Psoas muscle (tissue), 8 donors: ENCODE data around the gene ZNF586. TPM values are rescaled to one million over a fixed set of nuclear protein-coding genes. Genes with fewer than 3 reads are reported as not detected.
A peak's percentile ranks its signal among the peaks of the same experiment; 100 is the strongest.
"Not testable (repeated sequence)": the region's sequence is repeated elsewhere in the genome, so short reads cannot be mapped to it uniquely, and the experiment has no call there.

Experiments used
- ATAC-seq, 4 donors: fragments of 200-7000 bp; cut with Tn5 transposase; one replicate each; pipeline ENCODE4 v1.9.1; 2020; ENCODE audit warnings: moderate library complexity in 3 of 4, mild to moderate bottlenecking in 2 of 4
- DNase-seq, 2 donors: peaks; one replicate each; pipeline ENCODE4 v3.0.0-alpha.2; 2020
- H3K27ac ChIP-seq: fragments of 200-600 bp; one replicate; pipeline ENCODE4 v1.8.0; 2022
- H3K27me3 ChIP-seq, 3 donors: fragments of 200-600 bp in 1 of 3; one replicate each; pipeline versions ENCODE4 v1.6.1 to v1.8.0; 2013 to 2022; ENCODE audit warnings: low read length in 2 of 3, mild to moderate bottlenecking in 2 of 3, moderate library complexity in 1 of 3; ENCODE audit not compliant: insufficient read depth in 3 of 3
- H3K36me3 ChIP-seq, 2 donors: fragments of 200-600 bp in 1 of 2; one replicate each; pipeline versions ENCODE4 v1.6.1 to v1.8.0; 2013 to 2022; ENCODE audit warnings: low read depth in 1 of 2, mild to moderate bottlenecking in 1 of 2, moderate library complexity in 1 of 2; ENCODE audit not compliant: insufficient read depth in 1 of 2
- H3K4me1 ChIP-seq: fragments of 200-600 bp; one replicate; pipeline ENCODE4 v1.8.0; 2022
- H3K4me3 ChIP-seq: fragments of 200-600 bp; one replicate; pipeline ENCODE4 v1.8.0; 2022; ENCODE audit warnings: mild to moderate bottlenecking
- H3K9me3 ChIP-seq: fragments of 200-600 bp; one replicate; pipeline ENCODE4 v1.8.0; 2022
- WGBS, 3 donors: extraction: QIAGEN DNeasy Blood & Tissue Kit; methylation state at CpG; one replicate each; pipeline versions ENCODE4 v1.1.6 to v1.1.7; 2013; 5-methylcytosine and 5-hydroxymethylcytosine counted together
- intact Hi-C, 2 donors: fragments of 100-400 bp; cut with DNase I; formaldehyde crosslinking; loops; one replicate each; pipeline versions ENCODE4 v1.11.0 to v1.14.2; 2022
- polyA plus RNA-seq, 3 donors: library from polyadenylated mRNA; stranded (reverse); fragments of 200-250 nt; gene quantifications; one replicate each; pipeline ENCODE4 v1.2.3, GENCODE V29; 2013
- total RNA-seq, 4 donors: library from RNA; stranded (reverse); fragmentation: NEBNext Ultra II Directional in 2 of 4; extraction: Animal tissue kit (Norgen Biotek cat#: 25700) in 2 of 4; gene quantifications; one replicate each; pipeline versions ENCODE4 v1.2.1 to v1.2.4, GENCODE V29; 2021 to 2023
- TF ChIP-seq, protein P1 (sequence below): fragments of 200-600 bp; IDR thresholded peaks from one replicate; pipeline ENCODE4 v1.8.0; 2022; ENCODE audit warnings: antibody characterized with exemption
- donor health status: healthy with polysubstance abuse.
- donor health status: DM: no; HTN: no; CAD: no; lungs with moderate emphysema.
- donor health status: Bipolar disorder and iron deficiency.
- donor health status: healthy.
- donor health status: DM: yes; HTN: yes; CAD: no.
- donor health status: DM: no; HTN: no; CAD: no.
- donor health status: DM: no; HTN: no; CAD: no.
- donor health status: DM: yes; HTN: yes; CAD: no.

Gene ZNF586
- total and polyA plus RNA-seq, 7 donors, result 7.1 to 14.1 (median 10.9) TPM

DNA sequence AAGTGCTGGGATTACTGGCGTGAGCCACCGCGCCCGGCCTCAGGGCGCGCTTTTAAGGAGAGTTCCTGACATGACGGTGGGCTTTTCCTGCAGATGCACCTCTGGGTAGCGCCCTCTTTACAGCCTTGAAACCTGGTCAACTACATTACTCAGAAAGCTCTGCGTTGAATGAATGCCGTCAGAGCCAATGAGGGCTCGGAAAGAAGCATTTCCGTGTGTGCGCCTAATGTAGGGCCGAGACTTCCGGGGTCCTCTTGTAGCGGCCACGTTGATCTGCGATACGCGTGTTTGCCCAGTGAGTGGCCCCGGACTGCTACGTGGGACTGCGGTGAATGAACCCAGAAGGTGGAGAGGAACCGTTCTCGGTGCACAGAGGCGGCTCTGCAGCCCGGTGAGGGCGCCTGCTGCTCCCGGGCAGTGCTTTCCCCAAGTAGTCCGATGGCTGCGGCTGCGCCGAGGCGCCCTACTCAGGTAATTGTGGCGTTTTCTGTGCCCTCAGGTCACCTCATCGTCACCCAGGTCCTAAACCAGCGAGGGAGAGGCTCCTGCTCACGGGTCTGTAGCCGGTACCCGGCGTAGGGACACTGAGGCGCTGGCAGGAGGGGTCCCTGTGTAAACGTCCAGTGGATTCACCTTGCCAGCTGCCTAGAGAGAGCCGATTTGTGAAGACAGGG, 50.1 kb downstream of the ZNF586 start:
- intact Hi-C loops, result no loop called here
- H3K36me3 ChIP-seq, result peaks cover 0 to 10% of the 10 kb centered on the region in 2 donors
- DNase-seq (peak; percentile 80 to 86), ATAC-seq (peak; percentile 81 to 87 (median 84))
- 0 to 1% (median 0%) methylated on average over 44 of the region's 44 CpGs for WGBS, 3 donors
- H3K27me3 ChIP-seq, result no peaks in the 10 kb centered on the region
- TF ChIP-seq, protein P1, sequence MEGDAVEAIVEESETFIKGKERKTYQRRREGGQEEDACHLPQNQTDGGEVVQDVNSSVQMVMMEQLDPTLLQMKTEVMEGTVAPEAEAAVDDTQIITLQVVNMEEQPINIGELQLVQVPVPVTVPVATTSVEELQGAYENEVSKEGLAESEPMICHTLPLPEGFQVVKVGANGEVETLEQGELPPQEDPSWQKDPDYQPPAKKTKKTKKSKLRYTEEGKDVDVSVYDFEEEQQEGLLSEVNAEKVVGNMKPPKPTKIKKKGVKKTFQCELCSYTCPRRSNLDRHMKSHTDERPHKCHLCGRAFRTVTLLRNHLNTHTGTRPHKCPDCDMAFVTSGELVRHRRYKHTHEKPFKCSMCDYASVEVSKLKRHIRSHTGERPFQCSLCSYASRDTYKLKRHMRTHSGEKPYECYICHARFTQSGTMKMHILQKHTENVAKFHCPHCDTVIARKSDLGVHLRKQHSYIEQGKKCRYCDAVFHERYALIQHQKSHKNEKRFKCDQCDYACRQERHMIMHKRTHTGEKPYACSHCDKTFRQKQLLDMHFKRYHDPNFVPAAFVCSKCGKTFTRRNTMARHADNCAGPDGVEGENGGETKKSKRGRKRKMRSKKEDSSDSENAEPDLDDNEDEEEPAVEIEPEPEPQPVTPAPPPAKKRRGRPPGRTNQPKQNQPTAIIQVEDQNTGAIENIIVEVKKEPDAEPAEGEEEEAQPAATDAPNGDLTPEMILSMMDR, result no peak
- no peaks in the 10 kb centered on the region for H3K9me3 ChIP-seq
- H3K27ac ChIP-seq, result peak overlapping the region; percentile 86
- H3K4me1 ChIP-seq, result peaks cover 12% of the 10 kb centered on the region
- H3K4me3 ChIP-seq, result peak overlapping the region; percentile 92

DNA sequence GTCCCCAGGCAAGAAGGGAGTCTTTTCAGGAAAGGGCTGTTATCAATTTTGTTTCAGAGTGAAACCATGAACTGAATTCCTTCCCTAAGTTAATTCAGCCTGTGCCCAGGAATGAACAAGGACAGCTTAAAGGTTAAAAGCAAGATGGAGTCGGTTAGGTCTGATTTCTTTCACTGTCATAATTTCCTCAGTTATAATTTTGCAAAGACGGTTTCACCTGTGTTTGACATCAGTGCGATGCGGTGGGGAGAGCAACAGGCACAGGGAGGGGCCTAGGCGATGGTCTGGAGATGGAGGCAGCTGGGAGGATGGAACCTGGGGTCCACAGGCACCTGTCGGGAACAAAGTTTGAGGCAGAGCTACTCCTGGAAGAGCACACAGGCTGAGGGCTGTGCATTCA, 51.1 kb downstream of the ZNF586 start:
- H3K4me1 ChIP-seq, result peaks cover 12% of the 10 kb centered on the region
- 78 to 82% (median 80%) methylated on average over 6 of the region's 6 CpGs for WGBS, 3 donors
- H3K9me3 ChIP-seq, result no peaks in the 10 kb centered on the region
- intact Hi-C loops, result no loop called here
- H3K36me3 ChIP-seq, result peaks cover 0 to 17% of the 10 kb centered on the region in 2 donors
- peak overlapping the region; percentile 86 for H3K27ac ChIP-seq
- TF ChIP-seq, protein P1, result no peak
- ATAC-seq (no peak), DNase-seq (no peak)
- peak overlapping the region; percentile 92 for H3K4me3 ChIP-seq
- no peaks in the 10 kb centered on the region for H3K27me3 ChIP-seq

DNA sequence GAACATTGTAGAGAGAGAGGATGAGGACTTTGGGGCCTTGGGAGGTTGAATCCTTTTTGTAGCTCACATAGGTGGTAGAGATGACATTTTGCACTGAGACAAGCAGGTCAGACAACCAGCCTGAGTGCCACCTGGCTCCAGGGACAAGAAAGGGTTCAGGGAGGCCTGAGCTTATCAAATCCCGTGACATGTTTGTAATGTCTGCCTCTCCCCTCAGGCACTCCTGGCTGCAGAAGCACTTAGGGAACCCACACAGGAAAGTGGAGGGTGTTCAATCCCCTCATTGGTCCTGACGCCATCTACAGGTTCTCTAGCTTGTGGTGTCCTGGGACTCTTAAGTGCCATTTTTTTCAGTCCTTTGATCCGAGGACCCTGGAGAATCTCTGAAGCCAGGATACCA, 51.6 kb downstream of the ZNF586 start:
- 72 to 88% (median 84%) methylated on average over 2 of the region's 3 CpGs for WGBS, 3 donors
- H3K4me3 ChIP-seq, H3K27me3 ChIP-seq, DNase-seq, H3K9me3 ChIP-seq, intact Hi-C loops, ATAC-seq, H3K27ac ChIP-seq: not testable (repeated sequence)
- peaks cover 0 to 17% of the 10 kb centered on the region in 2 donors for H3K36me3 ChIP-seq
- H3K4me1 ChIP-seq, result peaks cover 12% of the 10 kb centered on the region

DNA sequence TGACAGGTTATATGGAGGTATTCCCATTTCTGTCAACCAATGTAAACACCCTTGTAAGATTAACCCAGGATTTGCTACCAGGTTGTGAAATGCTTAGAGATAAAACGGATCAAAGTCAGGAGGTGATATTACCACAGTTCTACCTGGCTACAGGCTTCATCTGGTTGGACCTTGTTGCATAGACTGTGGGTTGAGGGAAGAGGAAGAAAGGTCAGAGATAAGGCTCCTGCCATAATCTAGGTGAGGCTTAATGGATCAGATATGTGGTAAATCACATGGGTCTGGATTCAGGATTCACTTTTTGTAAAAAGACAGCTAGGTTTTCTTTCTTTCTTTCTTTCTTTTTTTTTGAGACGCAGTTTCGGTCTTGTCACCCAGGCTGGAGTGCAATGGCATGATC, 52.0 kb downstream of the ZNF586 start:
- H3K4me3 ChIP-seq, H3K9me3 ChIP-seq, DNase-seq, intact Hi-C loops, H3K27ac ChIP-seq, ATAC-seq, H3K27me3 ChIP-seq: not testable (repeated sequence)
- WGBS, 3 donors, result 100% methylated on average over 3 of the region's 3 CpGs
- peaks cover 12% of the 10 kb centered on the region for H3K4me1 ChIP-seq
- peaks cover 0 to 17% of the 10 kb centered on the region in 2 donors for H3K36me3 ChIP-seq

DNA sequence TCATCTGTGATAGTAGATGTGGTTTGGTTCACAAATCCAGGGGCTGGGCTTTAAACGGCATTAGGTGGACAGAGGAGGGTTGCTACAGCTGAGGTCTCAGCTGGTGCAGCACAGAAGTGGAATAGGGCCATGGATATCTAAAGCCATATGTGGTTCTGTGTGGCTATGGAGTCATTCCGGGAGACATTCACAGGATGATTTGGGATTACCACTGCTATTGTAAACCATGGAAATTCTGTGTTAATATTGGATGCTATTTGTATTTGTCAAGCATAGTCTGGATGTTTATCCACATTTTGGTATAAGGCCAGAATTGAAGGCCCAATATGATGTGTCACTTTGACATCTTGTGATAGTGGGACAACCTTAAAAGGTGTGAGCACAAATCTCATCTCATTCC, 53.7 kb downstream of the ZNF586 start:
- intact Hi-C loops, DNase-seq, ATAC-seq, H3K4me3 ChIP-seq, H3K27me3 ChIP-seq, H3K9me3 ChIP-seq: not testable (repeated sequence)
- WGBS, 3 donors, result 40 to 71% (median 52%) methylated on average over 2 of the region's 2 CpGs
- Histone ChIP-seq H3K4me1 (peaks cover 12% of the 10 kb centered on the region), H3K27ac (peak overlapping the region; percentile 9), H3K36me3 (peaks cover 0 to 17% of the 10 kb centered on the region in 2 donors)

DNA sequence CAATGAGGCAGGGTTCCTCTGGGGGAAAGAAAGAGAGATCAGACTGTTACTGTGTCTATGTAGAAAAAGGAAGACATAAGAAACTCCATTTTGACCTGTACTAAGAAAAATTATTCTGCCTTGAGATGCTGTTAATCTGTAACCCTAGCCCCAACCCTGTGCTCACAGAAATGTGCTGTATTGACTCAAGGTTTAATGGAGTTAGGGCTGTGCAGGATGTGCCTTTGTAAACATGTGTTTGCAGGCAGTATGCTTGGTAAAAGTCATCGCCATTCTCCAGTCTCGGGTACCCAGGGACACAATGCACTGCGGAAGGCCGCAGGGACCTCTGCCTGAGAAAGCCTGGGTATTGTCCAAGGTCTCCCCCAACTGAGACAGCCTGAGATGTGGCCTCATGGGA, 54.1 kb downstream of the ZNF586 start:
- 77 to 90% (median 89%) methylated on average over 4 of the region's 4 CpGs for WGBS, 3 donors

More for the DNA sequence above, 54.1 kb downstream of the ZNF586 start:
- peaks cover 0 to 17% of the 10 kb centered on the region in 2 donors for H3K36me3 ChIP-seq
- H3K4me1 ChIP-seq, result peaks cover 12% of the 10 kb centered on the region
- H3K27me3 ChIP-seq, ATAC-seq, intact Hi-C loops, H3K9me3 ChIP-seq, DNase-seq, H3K4me3 ChIP-seq: not testable (repeated sequence)
- H3K27ac ChIP-seq, result peak overlapping the region; percentile 9
